Hepatocyte (in vitro differentiated cells): ENCODE results near the gene PAGE4.

Experiments used
- EZH2 ChIP-seq: fragments of 200-600 bp; sonication (generic); IDR thresholded peaks from 2 replicates; pipeline ENCODE4 v1.6.1; 2016; ENCODE audit warnings: antibody characterized with exemption, mild to moderate bottlenecking, borderline replicate concordance
- EZH2phosphoT487 ChIP-seq: fragments of 200-600 bp; sonication (generic); IDR thresholded peaks from one replicate; pipeline ENCODE4 v1.6.1; 2018; ENCODE audit warnings: antibody characterized with exemption, mild to moderate bottlenecking, low read depth, moderate library complexity; ENCODE audit not compliant: unreplicated experiment, severe bottlenecking
- TF ChIP-seq, protein P1 (sequence below): fragments of 200-600 bp; sonication (generic); IDR thresholded peaks from 2 replicates; pipeline ENCODE4 v1.5.1; 2016; ENCODE audit warnings: antibody characterized with exemption, mild to moderate bottlenecking; ENCODE audit not compliant: poor library complexity

GRCh38 chrX:49868739-49869138 lies 39.6 kb downstream of the PAGE4 start:
- TF ChIP-seq EZH2phosphoT487 (no peak), EZH2 (no peak)
- TF ChIP-seq, protein P1, sequence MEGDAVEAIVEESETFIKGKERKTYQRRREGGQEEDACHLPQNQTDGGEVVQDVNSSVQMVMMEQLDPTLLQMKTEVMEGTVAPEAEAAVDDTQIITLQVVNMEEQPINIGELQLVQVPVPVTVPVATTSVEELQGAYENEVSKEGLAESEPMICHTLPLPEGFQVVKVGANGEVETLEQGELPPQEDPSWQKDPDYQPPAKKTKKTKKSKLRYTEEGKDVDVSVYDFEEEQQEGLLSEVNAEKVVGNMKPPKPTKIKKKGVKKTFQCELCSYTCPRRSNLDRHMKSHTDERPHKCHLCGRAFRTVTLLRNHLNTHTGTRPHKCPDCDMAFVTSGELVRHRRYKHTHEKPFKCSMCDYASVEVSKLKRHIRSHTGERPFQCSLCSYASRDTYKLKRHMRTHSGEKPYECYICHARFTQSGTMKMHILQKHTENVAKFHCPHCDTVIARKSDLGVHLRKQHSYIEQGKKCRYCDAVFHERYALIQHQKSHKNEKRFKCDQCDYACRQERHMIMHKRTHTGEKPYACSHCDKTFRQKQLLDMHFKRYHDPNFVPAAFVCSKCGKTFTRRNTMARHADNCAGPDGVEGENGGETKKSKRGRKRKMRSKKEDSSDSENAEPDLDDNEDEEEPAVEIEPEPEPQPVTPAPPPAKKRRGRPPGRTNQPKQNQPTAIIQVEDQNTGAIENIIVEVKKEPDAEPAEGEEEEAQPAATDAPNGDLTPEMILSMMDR, result no peak
